Dendritic cell treated with granulocyte-macrophage colony-stimulating factor and Interleukin-4, amounts not matched to agents 40 ng/mL and 50 ng/mL, for 4 days (primary cell): ENCODE results near the gene ARHGEF19.
A peak's percentile ranks its signal among the peaks of the same experiment; 100 is the strongest.
"Not testable (repeated sequence)": the region's sequence is repeated elsewhere in the genome, so short reads cannot be mapped to it uniquely, and the experiment has no call there.

Source experiments
- H3K27ac Mint-ChIP-seq: one replicate; pipeline ENCODE4 v1.8.0; 2022; ENCODE audit warnings: mild to moderate bottlenecking, mixed read lengths
- H3K27me3 Mint-ChIP-seq: one replicate; pipeline ENCODE4 v1.8.0; 2022; ENCODE audit warnings: mild to moderate bottlenecking, mixed read lengths
- H3K36me3 Mint-ChIP-seq: one replicate; pipeline ENCODE4 v1.8.0; 2022; ENCODE audit warnings: low read depth, mixed read lengths
- H3K4me1 Mint-ChIP-seq: one replicate; pipeline ENCODE4 v1.8.0; 2022; ENCODE audit warnings: low read depth, mixed read lengths
- H3K4me3 Mint-ChIP-seq: one replicate; pipeline ENCODE4 v1.8.0; 2022; ENCODE audit warnings: mild to moderate bottlenecking, moderate library complexity, mixed read lengths
- H3K9me3 Mint-ChIP-seq: one replicate; pipeline ENCODE4 v1.8.0; 2022; ENCODE audit warnings: mixed read lengths
- intact Hi-C: fragments of 100-400 bp; cut with micrococcal nuclease; formaldehyde crosslinking; loops from one replicate; pipeline ENCODE4 v1.15.0; 2022

ARHGEF19 gene

DNA sequence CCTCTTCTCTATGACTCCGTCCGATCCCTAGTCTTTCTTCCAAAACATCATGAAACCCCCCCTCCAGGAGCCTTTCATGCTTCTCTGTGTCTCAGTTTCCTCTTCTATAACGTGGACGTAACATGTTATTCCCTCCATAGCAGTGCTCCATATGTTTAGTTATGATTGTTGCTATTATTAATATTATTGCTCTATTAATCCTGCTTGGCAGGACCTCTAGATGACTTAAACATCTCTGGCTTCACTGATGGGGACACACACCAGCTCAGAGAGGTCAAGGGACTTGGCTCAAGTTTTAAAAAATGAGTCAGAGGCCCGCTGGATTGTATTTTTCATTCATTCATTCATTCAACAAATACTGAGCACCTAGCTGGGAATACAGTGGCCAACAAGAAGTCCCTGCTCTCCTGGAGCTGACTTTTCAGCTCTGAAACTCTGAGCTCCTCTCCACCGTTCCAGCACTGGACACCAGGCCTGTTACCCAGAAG is 24.9 kb upstream of the ARHGEF19 start:
- Mint-ChIP-seq H3K4me3 (peak overlapping the region; percentile 79), H3K9me3 (no peaks in the 10 kb centered on the region), H3K4me1 (peaks cover 20% of the 10 kb centered on the region), H3K36me3 (peaks cover 7% of the 10 kb centered on the region), H3K27me3 (no peaks in the 10 kb centered on the region), H3K27ac (peak overlapping the region; percentile 88)
- intact Hi-C loops: loop anchor here (1.0 kb wide), 1 partner anchor 20 kb away; no protein-coding TSS in a partner anchor

- no peaks in the 10 kb centered on the region for H3K27me3 Mint-ChIP-seq
- peak within 1 kb of the TSS; percentile 79 for H3K4me3 Mint-ChIP-seq
- H3K4me1 Mint-ChIP-seq: peaks cover 20% of the 10 kb centered on the region
- intact Hi-C loops: loop anchor here (1.0 kb wide), 1 partner anchor 19 kb away; no protein-coding TSS in a partner anchor
- H3K27ac Mint-ChIP-seq: peak within 1 kb of the TSS; percentile 88
- H3K36me3 Mint-ChIP-seq: peaks cover 14% of the 10 kb centered on the region
- H3K9me3 Mint-ChIP-seq: no peaks in the 10 kb centered on the region
These were observed 24.3 kb upstream of the ARHGEF19 start, which contains the start of gene CPLANE2 for GRCh38 chr1:16236511-16237342. Gene CPLANE2, minus strand, starts transcription at chr1:16237183. Its CDS starts 441 bp downstream, at chr1:16236742.

- H3K36me3 Mint-ChIP-seq: peaks cover 19% of the 10 kb centered on the region
- no peaks in the 10 kb centered on the region for H3K9me3 Mint-ChIP-seq
- H3K27me3 Mint-ChIP-seq: no peaks in the 10 kb centered on the region
- intact Hi-C loops: no loop called here
- H3K4me3 Mint-ChIP-seq: peak overlapping the region; percentile 79
- peak overlapping the region; percentile 88 for H3K27ac Mint-ChIP-seq
- H3K4me1 Mint-ChIP-seq: peaks cover 20% of the 10 kb centered on the region
These were observed 23.6 kb upstream of the ARHGEF19 start for GRCh38 chr1:16235944-16236510.

- Mint-ChIP-seq H3K36me3 (peaks cover 19% of the 10 kb centered on the region), H3K4me3 (no peak overlapping the region), H3K27ac (no peak overlapping the region), H3K27me3 (peaks cover 2% of the 10 kb centered on the region), H3K9me3 (no peaks in the 10 kb centered on the region), H3K4me1 (peaks cover 20% of the 10 kb centered on the region)
- intact Hi-C loops: no loop called here
These were observed 22.9 kb upstream of the ARHGEF19 start for GRCh38 chr1:16235347-16235746.

GRCh38 chr1:16233431-16233830 is 21.0 kb upstream of the ARHGEF19 start:
- Mint-ChIP-seq H3K27ac (no peak overlapping the region), H3K4me1 (peaks cover 23% of the 10 kb centered on the region), H3K9me3 (no peaks in the 10 kb centered on the region), H3K4me3 (no peak overlapping the region), H3K27me3 (peaks cover 19% of the 10 kb centered on the region), H3K36me3 (peaks cover 19% of the 10 kb centered on the region)
- intact Hi-C loops: no loop called here

DNA sequence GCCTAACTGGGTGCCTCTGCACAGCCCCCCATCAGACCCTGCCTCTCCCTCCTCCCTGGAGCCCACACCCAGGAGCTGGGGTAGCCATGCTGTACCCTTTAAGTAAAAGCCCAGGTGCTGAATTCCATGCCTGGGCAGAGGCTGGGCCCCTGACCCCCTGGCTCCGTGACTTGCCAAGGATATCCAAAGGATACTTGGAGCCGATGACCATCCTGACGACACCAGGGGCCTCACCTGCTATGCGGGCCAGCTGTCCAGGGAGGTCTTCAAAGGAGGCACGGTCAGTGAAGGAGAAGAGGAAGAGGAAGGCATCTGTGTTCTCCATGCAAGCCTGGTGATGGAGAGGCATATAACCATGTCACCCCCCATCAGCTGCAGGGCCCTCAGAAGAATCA is 19.9 kb upstream of the ARHGEF19 start:
- intact Hi-C loops: no loop called here
- Mint-ChIP-seq H3K4me1 (peaks cover 30% of the 10 kb centered on the region), H3K4me3 (no peak overlapping the region), H3K27me3 (peaks cover 30% of the 10 kb centered on the region), H3K36me3 (peaks cover 19% of the 10 kb centered on the region), H3K27ac (no peak overlapping the region), H3K9me3 (no peaks in the 10 kb centered on the region)

- peaks cover 23% of the 10 kb centered on the region for H3K4me1 Mint-ChIP-seq
- intact Hi-C loops: no loop called here
- peaks cover 37% of the 10 kb centered on the region for H3K27me3 Mint-ChIP-seq
- no peaks in the 10 kb centered on the region for H3K9me3 Mint-ChIP-seq
- no peak overlapping the region for H3K27ac Mint-ChIP-seq
- H3K4me3 Mint-ChIP-seq: no peak overlapping the region
- peaks cover 14% of the 10 kb centered on the region for H3K36me3 Mint-ChIP-seq
These were observed 19.2 kb upstream of the ARHGEF19 start for GRCh38 chr1:16231331-16232315.

DNA sequence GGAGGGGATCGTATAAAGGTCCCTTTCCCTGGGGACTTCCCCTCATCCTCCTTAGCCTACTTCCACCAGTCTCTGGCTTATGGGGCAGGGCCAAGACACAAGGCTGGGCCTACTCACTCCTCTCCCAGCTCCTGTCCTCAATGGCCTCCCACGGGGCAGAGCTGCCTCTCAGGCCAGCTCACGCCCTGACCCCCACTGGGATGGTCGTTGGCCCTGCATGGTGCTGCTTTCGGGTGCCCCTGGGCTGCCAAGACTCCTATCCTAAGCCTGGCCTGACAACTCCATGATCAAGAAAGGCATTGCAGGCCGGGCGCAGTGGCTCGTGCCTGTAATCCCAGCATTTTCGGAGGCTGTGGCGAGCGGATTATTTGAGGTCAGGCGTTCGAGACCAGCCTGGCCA is 18.3 kb upstream of the ARHGEF19 start:
- no peak overlapping the region for H3K4me3 Mint-ChIP-seq
- H3K27ac Mint-ChIP-seq: no peak overlapping the region
- peaks cover 14% of the 10 kb centered on the region for H3K4me1 Mint-ChIP-seq
- intact Hi-C loops: no loop called here
- H3K9me3 Mint-ChIP-seq: no peaks in the 10 kb centered on the region
- peaks cover 45% of the 10 kb centered on the region for H3K27me3 Mint-ChIP-seq
- peaks cover 13% of the 10 kb centered on the region for H3K36me3 Mint-ChIP-seq

DNA sequence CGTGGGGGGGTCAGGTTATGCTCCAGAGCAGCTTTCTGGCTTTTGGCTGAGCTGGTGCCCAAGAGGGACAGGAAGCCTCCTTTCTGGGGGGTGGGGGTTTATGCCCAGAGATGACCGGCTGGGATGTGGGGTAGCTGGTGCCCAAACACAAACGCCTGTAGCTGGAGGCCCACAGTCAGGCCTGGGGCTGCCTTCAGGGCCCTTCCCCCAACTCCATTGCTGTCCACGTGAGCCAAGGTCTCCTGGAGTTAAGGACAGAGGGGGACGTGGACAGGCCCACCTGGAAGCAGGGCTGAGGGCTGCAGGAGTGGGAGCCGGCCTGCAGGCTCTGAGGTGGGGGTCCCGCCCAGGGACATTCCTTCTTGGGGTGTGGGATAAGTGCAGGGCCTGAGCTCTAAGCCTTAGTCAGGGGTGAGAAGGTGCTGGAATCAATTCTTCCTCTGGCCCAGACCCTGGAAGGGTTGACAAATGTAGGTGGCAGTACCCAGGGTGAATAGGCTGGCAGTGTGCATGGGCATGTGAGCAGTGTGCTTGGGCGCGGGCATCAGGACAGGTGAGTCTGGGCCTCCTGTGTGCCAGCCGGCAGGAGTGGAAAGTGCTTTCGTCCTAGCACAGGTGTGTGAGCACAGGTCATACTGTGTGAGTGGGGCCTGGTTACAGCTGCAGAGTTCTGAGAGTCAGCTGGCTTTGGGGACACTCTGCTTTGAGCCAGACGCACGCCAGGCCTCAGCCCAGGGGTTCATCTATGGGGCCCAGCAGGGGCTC is 17.7 kb upstream of the ARHGEF19 start:
- peaks cover 49% of the 10 kb centered on the region for H3K27me3 Mint-ChIP-seq
- H3K4me1 Mint-ChIP-seq: peaks cover 14% of the 10 kb centered on the region
- H3K4me3 Mint-ChIP-seq: no peak overlapping the region
- H3K36me3 Mint-ChIP-seq: peaks cover 13% of the 10 kb centered on the region
- no peak overlapping the region for H3K27ac Mint-ChIP-seq
- no peaks in the 10 kb centered on the region for H3K9me3 Mint-ChIP-seq
- intact Hi-C loops: no loop called here

GRCh38 chr1:16226490-16227179 is 14.2 kb upstream of the ARHGEF19 start:
- Mint-ChIP-seq H3K27me3 (peaks cover 56% of the 10 kb centered on the region), H3K4me3 (no peak overlapping the region), H3K27ac (no peak overlapping the region), H3K36me3 (peaks cover 4% of the 10 kb centered on the region), H3K9me3 (no peaks in the 10 kb centered on the region), H3K4me1 (peaks cover 20% of the 10 kb centered on the region)
- intact Hi-C loops: no loop called here

DNA sequence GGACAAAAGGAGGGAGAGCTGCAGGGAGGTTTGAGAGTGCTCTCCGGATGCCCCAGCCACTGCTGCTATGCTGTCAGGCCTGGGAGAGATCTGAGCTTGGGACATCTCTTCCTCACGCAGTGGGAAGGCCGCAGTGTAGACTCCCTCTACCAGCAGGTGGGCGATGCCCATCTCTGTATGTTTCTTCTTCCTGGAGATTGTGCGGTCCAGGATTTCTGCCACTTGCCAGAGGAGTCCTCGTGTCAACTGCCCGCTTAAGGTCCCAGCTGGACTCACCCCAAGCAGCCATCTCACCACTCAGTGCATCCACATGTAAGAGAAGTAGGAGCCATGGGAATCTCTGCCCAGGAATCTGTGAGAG is 13.7 kb upstream of the ARHGEF19 start:
- no peak overlapping the region for H3K4me3 Mint-ChIP-seq
- intact Hi-C loops: no loop called here
- H3K9me3 Mint-ChIP-seq: no peaks in the 10 kb centered on the region
- H3K4me1 Mint-ChIP-seq: peaks cover 20% of the 10 kb centered on the region
- no peaks in the 10 kb centered on the region for H3K36me3 Mint-ChIP-seq
- peaks cover 61% of the 10 kb centered on the region for H3K27me3 Mint-ChIP-seq
- no peak overlapping the region for H3K27ac Mint-ChIP-seq

DNA sequence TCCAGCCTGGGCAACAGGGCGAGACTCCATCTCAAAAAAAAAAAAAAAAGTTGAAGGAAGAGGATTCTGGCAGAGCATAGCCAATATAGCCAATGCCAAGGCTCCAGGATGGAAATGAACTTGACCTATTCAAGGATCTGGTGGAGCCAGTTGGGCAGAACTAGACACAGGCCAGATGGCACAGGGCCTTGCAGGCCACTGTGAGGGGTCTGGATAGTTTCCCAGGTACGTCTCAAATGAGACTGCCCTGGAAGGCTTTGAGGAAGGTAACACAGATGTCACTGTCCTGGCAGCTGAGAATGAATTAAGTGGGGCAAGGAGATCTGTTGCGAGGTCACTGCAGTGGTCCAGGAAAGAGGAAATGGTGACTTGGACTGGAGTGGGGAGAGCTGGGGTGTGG is 12.0 kb upstream of the ARHGEF19 start:
- Mint-ChIP-seq H3K9me3 (no peaks in the 10 kb centered on the region), H3K27me3 (peaks cover 53% of the 10 kb centered on the region), H3K4me1 (peaks cover 25% of the 10 kb centered on the region), H3K4me3 (no peak overlapping the region), H3K36me3 (no peaks in the 10 kb centered on the region), H3K27ac (no peak overlapping the region)
- intact Hi-C loops: no loop called here

GRCh38 chr1:16222716-16223115 is 10.3 kb upstream of the ARHGEF19 start:
- peaks cover 36% of the 10 kb centered on the region for H3K27me3 Mint-ChIP-seq

More at GRCh38 chr1:16222716-16223115, 10.3 kb upstream of the ARHGEF19 start:
- H3K27ac Mint-ChIP-seq, H3K4me3 Mint-ChIP-seq, intact Hi-C loops, H3K36me3 Mint-ChIP-seq, H3K9me3 Mint-ChIP-seq: not testable (repeated sequence)
- peaks cover 23% of the 10 kb centered on the region for H3K4me1 Mint-ChIP-seq
